Esophagus muscularis mucosa (tissue), 4 donors: ENCODE measurements around the gene YPEL4. TPM values are rescaled to one million over a fixed set of nuclear protein-coding genes. Genes with fewer than 3 reads are reported as not detected.

Experiments used
- DNase-seq: peaks from one replicate; pipeline ENCODE4 v3.0.0-alpha.2; 2017; ENCODE audit errors: extremely low spot score
- H3K27ac ChIP-seq, 4 donors: fragments of 200-600 bp; sonication (generic); replicated peaks in 1 of 4; 1 replicate in 3 of 4; 2 replicates in 1 of 4; pipeline ENCODE4 v1.5.1; 2016 to 2019; ENCODE audit warnings: mild to moderate bottlenecking in 1 of 4
- H3K27me3 ChIP-seq, 4 donors: fragments of 200-600 bp; sonication (generic); one replicate each; pipeline versions ENCODE4 v1.5.1 to v1.6.0; 2016 to 2019
- H3K36me3 ChIP-seq, 4 donors: fragments of 200-600 bp; sonication (generic); one replicate each; pipeline ENCODE4 v1.5.1; 2016 to 2019
- H3K4me1 ChIP-seq, 4 donors: fragments of 200-600 bp; sonication (generic); one replicate each; pipeline ENCODE4 v1.5.1; 2016 to 2019
- H3K4me3 ChIP-seq, 4 donors: fragments of 200-600 bp; sonication (generic); 1 replicate in 2 of 4; 2 replicates in 2 of 4; pipeline ENCODE4 v1.5.1; 2016 to 2019; ENCODE audit warnings: mild to moderate bottlenecking in 4 of 4, moderate library complexity in 1 of 4
- H3K9me3 ChIP-seq, 4 donors: fragments of 200-600 bp; sonication (generic); 1 replicate in 3 of 4; 2 replicates in 1 of 4; pipeline ENCODE4 v1.5.1; 2016 to 2019
- CTCF ChIP-seq, 3 experiments: fragments of 200-600 bp in 2 of 3; fragments of 450-650 bp in 1 of 3; sonication (generic) in 2 of 3; IDR thresholded peaks; one replicate each; pipeline ENCODE4 v1.5.1; 2017 to 2019; ENCODE audit warnings: antibody characterized with exemption in 3 of 3, mild to moderate bottlenecking in 2 of 3, moderate library complexity in 1 of 3
- EP300 ChIP-seq: sonication (generic); formaldehyde crosslinking; IDR thresholded peaks from one replicate; pipeline ENCODE4 v1.6.1; 2017; ENCODE audit warnings: antibody characterized with exemption
- POLR2A ChIP-seq: fragments of 450-650 bp; IDR thresholded peaks from one replicate; pipeline ENCODE4 v1.6.1; 2017; ENCODE audit warnings: antibody characterized with exemption, moderate library complexity, mild to moderate bottlenecking, low read depth
- POLR2AphosphoS5 ChIP-seq, 2 donors: sonication (generic); formaldehyde crosslinking; IDR thresholded peaks; one replicate each; pipeline ENCODE4 v1.6.1; 2017; ENCODE audit warnings: antibody characterized with exemption in 2 of 2
- WGBS: methylation state at CpG from one replicate; pipeline ENCODE4 v1.1.5; 2018; 5-methylcytosine and 5-hydroxymethylcytosine counted together
- intact Hi-C: fragments of 100-400 bp; cut with DNase I; formaldehyde crosslinking; loops from one replicate; pipeline ENCODE4 v1.15.1; 2023
- total RNA-seq, 4 donors: library from RNA; depleted of rRNA; stranded (reverse); fragments of >200 nt; gene quantifications; one replicate each; pipeline versions ENCODE4 v1.1.0 to v1.2.1, GENCODE V29; 2016

YPEL4 gene
- total RNA-seq, 4 donors from 2014 or later, result 0.50 to 2.5 (median 1.0) TPM

GRCh38 chr11:57633394-57634070, 16.2 kb downstream of the YPEL4 start:
- intact Hi-C loops, result no loop called here
- peaks cover 8 to 10% (median 9%) of the 10 kb centered on the region in 4 donors for H3K4me1 ChIP-seq
- no peaks in the 10 kb centered on the region for H3K27me3 ChIP-seq
- H3K36me3 ChIP-seq, result no peaks in the 10 kb centered on the region
- H3K9me3 ChIP-seq, result no peaks in the 10 kb centered on the region
- H3K27ac ChIP-seq, result no peak overlapping the region
- DNase-seq, result no peak
- no peak for TF ChIP-seq CTCF (IDR thresholded peaks at IDR 0.05)
- no peak for TF ChIP-seq POLR2A
- TF ChIP-seq EP300, result no peak
- TF ChIP-seq POLR2AphosphoS5 (IDR thresholded peaks at IDR 0.05), result no peak
- H3K4me3 ChIP-seq, result no peak overlapping the region
- WGBS, result 79% methylated on average over 6 of the region's 6 CpGs

DNA sequence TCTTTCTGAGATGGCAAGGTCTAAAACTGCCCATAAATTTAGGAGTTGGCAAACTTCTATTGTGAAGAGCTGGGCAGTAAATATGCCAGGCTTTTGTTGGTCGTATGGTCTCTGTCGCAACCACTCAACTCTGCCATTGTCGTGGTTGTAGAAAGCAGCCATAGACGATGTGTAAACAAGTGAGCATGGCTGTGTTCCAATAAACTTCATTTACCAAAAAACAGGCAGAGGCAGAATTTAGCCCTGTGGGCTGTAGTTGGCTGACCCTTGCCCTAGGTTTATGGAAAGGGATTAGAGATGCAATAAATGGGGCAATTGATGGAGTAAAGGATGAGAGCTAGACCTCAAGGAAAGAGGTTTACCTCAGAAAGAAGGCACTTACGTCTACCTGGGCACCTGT, 17.6 kb downstream of the YPEL4 start:
- no peak overlapping the region for H3K27ac ChIP-seq
- no peak for TF ChIP-seq CTCF (IDR thresholded peaks at IDR 0.05)
- no peak for TF ChIP-seq POLR2AphosphoS5 (IDR thresholded peaks at IDR 0.05)
- no peak for TF ChIP-seq EP300
- no peak for TF ChIP-seq POLR2A
- WGBS, result 70% methylated on average over 5 of the region's 5 CpGs
- intact Hi-C loops, result no loop called here
- no peaks in the 10 kb centered on the region for H3K9me3 ChIP-seq
- no peak overlapping the region for H3K4me3 ChIP-seq
- H3K27me3 ChIP-seq, result no peaks in the 10 kb centered on the region
- no peaks in the 10 kb centered on the region for H3K4me1 ChIP-seq
- no peak for DNase-seq
- no peaks in the 10 kb centered on the region for H3K36me3 ChIP-seq

DNA sequence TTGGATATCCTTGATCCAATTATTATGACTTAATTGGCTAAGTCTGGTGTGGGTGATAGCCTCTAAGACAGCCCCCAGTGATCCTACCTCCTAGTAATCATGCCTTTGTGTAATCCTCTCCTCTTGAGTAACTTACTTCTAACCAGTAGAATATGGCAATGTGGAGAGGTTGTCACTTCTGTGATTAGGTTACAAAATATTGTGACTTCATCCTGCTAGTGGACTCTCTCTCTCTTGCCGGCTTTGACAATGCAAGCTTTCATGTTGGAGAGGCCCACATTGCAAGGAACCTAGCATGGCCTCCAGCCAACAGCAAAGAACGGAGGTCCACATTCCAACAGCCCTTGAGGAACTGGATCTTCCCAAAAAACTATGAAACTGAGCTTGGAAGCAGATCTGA, 19.5 kb downstream of the YPEL4 start:
- Histone ChIP-seq H3K27ac (no peak overlapping the region), H3K9me3 (no peaks in the 10 kb centered on the region), H3K4me1 (no peaks in the 10 kb centered on the region), H3K4me3 (no peak overlapping the region), H3K36me3 (no peaks in the 10 kb centered on the region), H3K27me3 (no peaks in the 10 kb centered on the region)
- 63% methylated on average over 2 of the region's 2 CpGs for WGBS
- intact Hi-C loops, result no loop called here
- no peak for DNase-seq
- no peak for TF ChIP-seq POLR2AphosphoS5 (IDR thresholded peaks at IDR 0.05)
- no peak for TF ChIP-seq CTCF (IDR thresholded peaks at IDR 0.05)
- no peak for TF ChIP-seq EP300
- TF ChIP-seq POLR2A, result no peak

- H3K4me3 ChIP-seq, result no peak overlapping the region
- H3K9me3 ChIP-seq, result no peaks in the 10 kb centered on the region
- TF ChIP-seq CTCF (IDR thresholded peaks at IDR 0.05) (no peak), POLR2AphosphoS5 (IDR thresholded peaks at IDR 0.05) (no peak), EP300 (no peak), POLR2A (no peak)
- DNase-seq, result no peak
- H3K4me1 ChIP-seq, result no peaks in the 10 kb centered on the region
- no peaks in the 10 kb centered on the region for H3K36me3 ChIP-seq
- WGBS, result 76% methylated on average over 1 of the region's 1 CpG
- no peak overlapping the region for H3K27ac ChIP-seq
- intact Hi-C loops, result no loop called here
- no peaks in the 10 kb centered on the region for H3K27me3 ChIP-seq
These were observed 22.8 kb downstream of the YPEL4 start for GRCh38 chr11:57626895-57627294.

GRCh38 chr11:57624864-57625263, 24.8 kb downstream of the YPEL4 start:
- Histone ChIP-seq H3K9me3 (no peaks in the 10 kb centered on the region), H3K27me3 (no peaks in the 10 kb centered on the region), H3K4me1 (no peaks in the 10 kb centered on the region), H3K27ac (no peak overlapping the region), H3K36me3 (no peaks in the 10 kb centered on the region), H3K4me3 (no peak overlapping the region)
- 87% methylated on average over 2 of the region's 2 CpGs for WGBS
- TF ChIP-seq POLR2A (no peak), EP300 (no peak), POLR2AphosphoS5 (IDR thresholded peaks at IDR 0.05) (no peak), CTCF (IDR thresholded peaks at IDR 0.05) (no peak)
- DNase-seq, result no peak
- intact Hi-C loops, result no loop called here
